Activated B cell treated with CpG ODN at 0.5 μM for 24 hours (primary cell): Measurements from ENCODE around the gene PRMT7. TPM values are rescaled to one million over a fixed set of nuclear protein-coding genes. Genes with fewer than 3 reads are reported as not detected.

Source experiments
- ATAC-seq: fragments of 200-7000 bp; cut with Tn5 transposase; one replicate; pipeline ENCODE4 v1.10.0; 2021; ENCODE audit warnings: low read depth, mild to moderate bottlenecking, moderate library complexity
- CTCF ChIA-PET: fragments of 350-600 bp; sonication (Branson Sonifier 250); formaldehyde crosslinking; loops from one replicate; lab custom pipeline; 2021; ENCODE audit warnings: antibody characterized with exemption; lab: Charles Lee
- POLR2A ChIA-PET: fragments of 350-600 bp; sonication (Branson Sonifier 250); formaldehyde crosslinking; loops from one replicate; lab custom pipeline; 2021; ENCODE audit warnings: antibody characterized with exemption; lab: Charles Lee
- DNase-seq: peaks from one replicate; pipeline ENCODE4 v3.0.0; 2022
- H3K27ac Mint-ChIP-seq: one replicate; pipeline ENCODE4 v1.8.0; 2020; ENCODE audit warnings: mixed read lengths
- H3K27me3 Mint-ChIP-seq: one replicate; pipeline ENCODE4 v1.8.0; 2021; ENCODE audit warnings: mixed read lengths
- H3K36me3 Mint-ChIP-seq: one replicate; pipeline ENCODE4 v1.8.0; 2021; ENCODE audit warnings: low read depth, mixed read lengths
- H3K4me1 Mint-ChIP-seq: one replicate; pipeline ENCODE4 v1.8.0; 2021; ENCODE audit warnings: mixed read lengths
- H3K4me3 Mint-ChIP-seq: one replicate; pipeline ENCODE4 v1.8.0; 2020; ENCODE audit warnings: mild to moderate bottlenecking, mixed read lengths
- H3K9me3 Mint-ChIP-seq: one replicate; pipeline ENCODE4 v1.8.0; 2020; ENCODE audit warnings: mixed read lengths
- intact Hi-C: fragments of 100-400 bp; cut with micrococcal nuclease; formaldehyde crosslinking; loops from one replicate; pipeline ENCODE4 v1.15.1; 2024
- total RNA-seq: library from RNA; stranded (reverse); gene quantifications from 2 replicates; pipeline ENCODE4 v1.2.3, GENCODE V29; 2022
- TF ChIP-seq, protein P1 (sequence below): fragments of 200-600 bp; IDR thresholded peaks from one replicate; pipeline ENCODE4 v1.8.0; 2022; ENCODE audit warnings: antibody characterized with exemption, mild to moderate bottlenecking

Gene PRMT7
- total RNA-seq, 1 donor from 2014 or later = 50.3 TPM

DNA sequence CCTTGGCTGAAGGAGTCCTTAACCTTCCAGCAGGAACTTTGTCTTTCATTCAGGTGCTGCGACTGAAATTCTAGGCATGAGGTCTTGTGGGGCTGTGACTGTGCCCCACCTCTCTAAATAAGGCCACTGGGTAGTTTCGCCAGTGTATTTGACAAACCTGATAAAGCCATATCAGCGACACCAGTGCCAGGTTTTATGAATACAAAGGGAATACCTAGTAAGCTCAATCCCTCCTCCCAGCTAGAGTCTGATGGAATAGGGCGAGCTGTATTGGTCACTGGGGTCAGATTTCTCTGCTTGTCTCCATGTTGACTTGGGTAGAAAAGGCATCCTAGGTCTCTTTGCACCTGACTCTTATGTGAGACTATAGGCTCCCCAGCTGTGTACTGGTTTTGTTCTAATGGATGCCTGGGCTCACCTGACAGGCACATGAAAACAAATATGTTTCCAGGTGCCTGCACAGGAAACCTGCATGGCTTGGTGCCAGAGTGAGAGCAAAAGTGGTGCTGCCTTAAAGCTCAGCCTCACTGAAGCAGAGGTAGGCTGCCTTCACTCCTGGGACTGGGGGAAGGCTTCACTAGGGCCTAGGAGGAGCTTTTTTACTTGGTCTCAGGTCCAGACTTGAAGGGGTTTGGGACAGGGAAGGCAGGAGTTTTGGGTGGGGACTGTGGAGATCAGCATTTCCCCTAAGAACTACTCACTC, 38.2 kb upstream of the PRMT7 start:
- intact Hi-C loops = no loop called here
- TF ChIP-seq, protein P1, sequence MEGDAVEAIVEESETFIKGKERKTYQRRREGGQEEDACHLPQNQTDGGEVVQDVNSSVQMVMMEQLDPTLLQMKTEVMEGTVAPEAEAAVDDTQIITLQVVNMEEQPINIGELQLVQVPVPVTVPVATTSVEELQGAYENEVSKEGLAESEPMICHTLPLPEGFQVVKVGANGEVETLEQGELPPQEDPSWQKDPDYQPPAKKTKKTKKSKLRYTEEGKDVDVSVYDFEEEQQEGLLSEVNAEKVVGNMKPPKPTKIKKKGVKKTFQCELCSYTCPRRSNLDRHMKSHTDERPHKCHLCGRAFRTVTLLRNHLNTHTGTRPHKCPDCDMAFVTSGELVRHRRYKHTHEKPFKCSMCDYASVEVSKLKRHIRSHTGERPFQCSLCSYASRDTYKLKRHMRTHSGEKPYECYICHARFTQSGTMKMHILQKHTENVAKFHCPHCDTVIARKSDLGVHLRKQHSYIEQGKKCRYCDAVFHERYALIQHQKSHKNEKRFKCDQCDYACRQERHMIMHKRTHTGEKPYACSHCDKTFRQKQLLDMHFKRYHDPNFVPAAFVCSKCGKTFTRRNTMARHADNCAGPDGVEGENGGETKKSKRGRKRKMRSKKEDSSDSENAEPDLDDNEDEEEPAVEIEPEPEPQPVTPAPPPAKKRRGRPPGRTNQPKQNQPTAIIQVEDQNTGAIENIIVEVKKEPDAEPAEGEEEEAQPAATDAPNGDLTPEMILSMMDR = no peak
- no peaks in the 10 kb centered on the region for H3K27me3 Mint-ChIP-seq
- no peak for DNase-seq
- ATAC-seq = no peak
- CTCF ChIA-PET = interaction anchor here (0.9 to 2.6 kb wide), 5 partner anchors 9 to 15 kb away, joined by 3 to 13 read pairs (median 7); partner anchors contain the start of gene SLC7A6
- POLR2A ChIA-PET = interaction anchor here (0.8 to 2.8 kb wide), 4 partner anchors 9 to 38 kb away, joined by 3 to 13 read pairs (median 6); partner anchors contain the start of genes PRMT7, SLC7A6 and SLC7A6OS
- peak overlapping the region; percentile 46 for H3K4me3 Mint-ChIP-seq
- H3K36me3 Mint-ChIP-seq = peaks cover 55% of the 10 kb centered on the region
- H3K27ac Mint-ChIP-seq = peak overlapping the region; percentile 69
- H3K9me3 Mint-ChIP-seq = no peaks in the 10 kb centered on the region
- H3K4me1 Mint-ChIP-seq = peaks cover 63% of the 10 kb centered on the region

DNA sequence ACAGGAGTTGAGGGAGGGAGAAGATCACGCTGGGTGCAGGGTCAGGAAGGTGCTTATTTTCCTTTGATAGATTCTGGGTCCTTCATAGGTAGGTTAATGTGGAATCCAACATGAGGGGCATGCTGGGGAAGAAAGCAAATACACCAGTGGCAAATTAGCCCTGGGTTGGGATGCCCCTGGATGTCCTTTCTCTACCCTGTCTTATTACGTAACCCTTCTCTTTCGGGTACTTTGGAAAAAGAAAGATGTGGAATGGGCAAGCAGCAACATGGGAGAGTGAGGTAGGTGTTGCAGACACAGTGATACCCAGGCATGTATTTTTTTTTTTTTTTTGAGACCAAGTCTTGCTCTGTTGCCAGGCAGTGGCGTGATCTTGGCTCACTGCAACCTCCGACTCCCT, 37.4 kb upstream of the PRMT7 start:
- Mint-ChIP-seq H3K27ac (peak overlapping the region; percentile 69), H3K36me3 (peaks cover 52% of the 10 kb centered on the region), H3K27me3 (no peaks in the 10 kb centered on the region), H3K9me3 (no peaks in the 10 kb centered on the region), H3K4me1 (peaks cover 58% of the 10 kb centered on the region), H3K4me3 (peak overlapping the region; percentile 46)
- POLR2A ChIA-PET = interaction anchor here (0.6 to 2.8 kb wide), 3 partner anchors 10 to 126 kb away, joined by 3 to 13 read pairs (median 8); partner anchors contain the start of genes PRMT7 and SLC7A6OS
- intact Hi-C loops = no loop called here
- ATAC-seq = no peak
- CTCF ChIA-PET = interaction anchor here (1.7 to 2.6 kb wide), 3 partner anchors 9 to 12 kb away, joined by 7 to 13 read pairs (median 7); partner anchors contain the start of gene SLC7A6
- TF ChIP-seq, protein P1 = no peak
- DNase-seq = no peak

DNA sequence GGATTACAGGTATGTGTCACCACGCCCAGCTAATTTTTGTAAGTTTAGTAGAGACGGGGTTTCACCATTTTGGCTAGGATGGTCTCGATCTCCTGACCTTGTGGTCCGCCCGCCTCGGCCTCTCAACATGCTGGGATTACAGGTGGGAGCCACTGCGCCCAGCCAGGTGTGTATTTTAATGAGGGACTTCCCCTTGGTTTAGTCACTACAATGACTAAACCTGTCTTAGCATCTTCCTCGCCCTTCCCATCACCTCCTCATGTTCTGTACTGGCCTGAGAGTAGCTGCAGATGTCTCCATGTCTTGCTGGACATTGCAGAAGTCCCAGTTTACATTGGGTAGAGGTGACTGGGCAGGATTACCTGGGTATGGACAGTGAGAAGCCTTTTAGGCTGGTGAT, 36.9 kb upstream of the PRMT7 start:
- no peak for ATAC-seq
- intact Hi-C loops = no loop called here
- Mint-ChIP-seq H3K27ac (peak overlapping the region; percentile 69), H3K27me3 (no peaks in the 10 kb centered on the region), H3K4me1 (peaks cover 58% of the 10 kb centered on the region), H3K36me3 (peaks cover 52% of the 10 kb centered on the region), H3K9me3 (no peaks in the 10 kb centered on the region), H3K4me3 (no peak overlapping the region)
- TF ChIP-seq, protein P1 = no peak
- no peak for DNase-seq
- CTCF ChIA-PET = interaction anchor here (1.2 to 2.6 kb wide), 3 partner anchors 10 to 12 kb away, joined by 3 to 13 read pairs (median 9); partner anchors contain the start of gene SLC7A6
- POLR2A ChIA-PET = interaction anchor here (0.6 to 1.0 kb wide), 2 partner anchors 10 to 127 kb away, joined by 3 read pairs; no protein-coding TSS in a partner anchor

DNA sequence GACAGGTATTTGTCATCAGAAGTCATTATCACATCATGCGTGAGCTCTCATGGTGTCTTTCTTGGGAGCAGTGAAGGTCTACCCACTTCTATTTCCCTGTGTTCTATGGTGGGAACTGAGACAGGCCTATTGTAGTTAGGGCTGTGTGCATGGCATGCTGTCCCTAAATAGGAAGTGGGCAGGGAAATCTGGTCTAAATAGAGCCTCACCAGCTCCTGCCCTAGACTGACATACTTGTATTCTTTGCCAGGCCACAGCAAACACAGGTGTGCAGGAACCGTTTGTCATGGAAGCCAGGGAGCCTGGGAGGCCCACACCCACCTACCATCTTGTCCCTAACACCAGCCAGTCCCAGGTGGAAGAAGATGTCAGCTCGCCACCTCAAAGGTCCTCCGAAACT, 36.4 kb upstream of the PRMT7 start:
- CTCF ChIA-PET = interaction anchor here (0.8 to 2.6 kb wide), 5 partner anchors 9 to 55 kb away, joined by 3 to 13 read pairs (median 4); partner anchors contain the start of gene SLC7A6
- DNase-seq = no peak
- Mint-ChIP-seq H3K27ac (peak overlapping the region; percentile 69), H3K4me1 (peaks cover 52% of the 10 kb centered on the region), H3K9me3 (no peaks in the 10 kb centered on the region), H3K36me3 (peaks cover 49% of the 10 kb centered on the region), H3K4me3 (no peak overlapping the region), H3K27me3 (no peaks in the 10 kb centered on the region)
- TF ChIP-seq, protein P1 = no peak
- intact Hi-C loops = no loop called here
- POLR2A ChIA-PET = interaction anchor here (0.5 to 1.0 kb wide), 4 partner anchors 9 to 480 kb away, joined by 3 to 8 read pairs (median 4); no protein-coding TSS in a partner anchor
- ATAC-seq = no peak
